Measurements from ENCODE around the gene FAM187B. TPM values are rescaled to one million over a fixed set of nuclear protein-coding genes. Genes with fewer than 3 reads are reported as not detected.

FAM187B gene
- not detected for total RNA-seq

DNA sequence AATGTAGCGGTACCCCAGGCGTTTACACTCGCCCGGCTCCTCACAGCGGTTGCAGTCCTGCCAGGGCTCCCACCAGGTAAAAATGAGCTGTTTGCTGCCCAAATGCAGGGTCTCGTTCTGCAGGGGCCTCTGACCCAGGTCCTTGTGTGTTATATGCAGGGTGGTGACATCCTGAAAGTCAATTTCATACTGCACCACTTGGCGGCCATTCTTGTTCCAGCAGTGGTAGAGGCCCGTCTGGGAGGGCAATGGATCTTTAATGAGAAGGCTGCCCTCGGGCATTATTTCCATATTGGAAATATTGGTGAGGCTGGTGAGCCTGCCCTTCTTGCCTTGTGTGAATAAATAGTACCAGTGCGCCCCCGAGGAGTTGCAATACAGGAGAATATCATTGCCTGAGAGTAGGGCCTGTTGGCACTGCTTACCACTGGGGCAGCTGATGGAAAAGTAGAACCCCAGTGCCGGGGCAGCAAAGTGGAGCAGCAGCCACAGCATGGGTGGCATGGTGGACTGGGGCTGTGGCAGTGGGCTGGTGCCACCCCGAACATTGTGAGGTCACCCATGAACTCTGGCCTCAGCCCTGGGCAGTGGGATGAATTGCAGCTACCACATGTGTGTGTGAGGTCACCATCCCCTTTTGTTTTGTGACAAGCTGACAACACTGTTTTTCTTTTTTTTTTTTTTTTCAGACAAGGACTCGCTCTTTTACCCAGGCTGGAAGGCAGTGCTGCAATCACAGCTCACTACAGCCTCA, at the start of gene FAM187B:
Gene FAM187B (minus strand): TSS at position 563 of the 754 bp plus-strand sequence. CDS start 59 bp downstream, at position 504.
- Histone ChIP-seq H3K4me3 (no peak within 1 kb of the TSS), H3K9me3 (no peaks in the 10 kb centered on the region), H3K36me3 (no peaks in the 10 kb centered on the region), H3K4me1 (peaks cover 13% of the 10 kb centered on the region), H3K27ac (no peak within 1 kb of the TSS), H3K27me3 (no peaks in the 10 kb centered on the region)
- peak; percentile 54 to 72 for DNase-seq (ENCODE audit: extremely low spot score in 2 of 2)
- TF ChIP-seq, protein P1, sequence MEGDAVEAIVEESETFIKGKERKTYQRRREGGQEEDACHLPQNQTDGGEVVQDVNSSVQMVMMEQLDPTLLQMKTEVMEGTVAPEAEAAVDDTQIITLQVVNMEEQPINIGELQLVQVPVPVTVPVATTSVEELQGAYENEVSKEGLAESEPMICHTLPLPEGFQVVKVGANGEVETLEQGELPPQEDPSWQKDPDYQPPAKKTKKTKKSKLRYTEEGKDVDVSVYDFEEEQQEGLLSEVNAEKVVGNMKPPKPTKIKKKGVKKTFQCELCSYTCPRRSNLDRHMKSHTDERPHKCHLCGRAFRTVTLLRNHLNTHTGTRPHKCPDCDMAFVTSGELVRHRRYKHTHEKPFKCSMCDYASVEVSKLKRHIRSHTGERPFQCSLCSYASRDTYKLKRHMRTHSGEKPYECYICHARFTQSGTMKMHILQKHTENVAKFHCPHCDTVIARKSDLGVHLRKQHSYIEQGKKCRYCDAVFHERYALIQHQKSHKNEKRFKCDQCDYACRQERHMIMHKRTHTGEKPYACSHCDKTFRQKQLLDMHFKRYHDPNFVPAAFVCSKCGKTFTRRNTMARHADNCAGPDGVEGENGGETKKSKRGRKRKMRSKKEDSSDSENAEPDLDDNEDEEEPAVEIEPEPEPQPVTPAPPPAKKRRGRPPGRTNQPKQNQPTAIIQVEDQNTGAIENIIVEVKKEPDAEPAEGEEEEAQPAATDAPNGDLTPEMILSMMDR (IDR thresholded peaks at IDR 0.05) = no peak
- TF ChIP-seq POLR2A (IDR thresholded peaks at IDR 0.05) (no peak), POLR2AphosphoS5 (IDR thresholded peaks at IDR 0.05; ENCODE audit: insufficient read depth in 1 of 2, low read depth in 1 of 2) (no peak)
- intact Hi-C loops (cut with DNase I) = no loop called here

DNA sequence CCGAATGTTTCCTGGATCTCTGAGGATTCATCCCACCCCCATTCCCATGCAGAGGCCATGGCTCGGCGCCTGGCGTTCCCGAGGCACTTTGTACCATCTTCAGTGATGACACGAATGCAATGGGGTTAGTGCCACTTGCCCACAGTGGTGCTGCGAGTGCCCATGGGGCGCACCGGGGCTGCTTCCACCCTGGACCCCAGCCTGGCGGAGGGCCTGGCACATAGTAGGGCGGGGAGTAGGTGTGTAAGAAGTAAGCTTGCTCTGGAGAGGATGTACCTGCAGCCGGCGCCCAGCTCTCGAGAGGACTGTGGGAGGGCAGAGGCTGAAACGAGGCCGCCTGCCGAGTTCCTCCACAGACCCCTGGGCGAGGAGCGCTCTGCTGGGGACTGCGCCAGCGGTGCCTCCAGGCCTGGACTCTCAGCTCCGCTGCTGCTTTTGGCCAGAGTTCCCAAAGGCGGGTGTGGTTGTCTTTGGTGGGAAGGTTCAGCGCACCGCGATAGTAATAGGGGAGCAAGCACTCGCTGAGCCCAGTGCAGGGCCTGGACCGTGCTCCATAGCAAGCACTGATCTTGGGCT, 48.3 kb upstream of the FAM187B start:
- Histone ChIP-seq H3K4me1 (peaks cover 21% of the 10 kb centered on the region), H3K9me3 (no peaks in the 10 kb centered on the region), H3K27ac (no peak overlapping the region), H3K27me3 (no peaks in the 10 kb centered on the region), H3K36me3 (peaks cover 4 to 70% of the 10 kb centered on the region in 2 donors), H3K4me3 (no peak overlapping the region)
- no peak for TF ChIP-seq POLR2A (IDR thresholded peaks at IDR 0.05)
- TF ChIP-seq POLR2AphosphoS5 (IDR thresholded peaks at IDR 0.05; ENCODE audit: insufficient read depth in 1 of 2, low read depth in 1 of 2) = no peak
- TF ChIP-seq, protein P1 (IDR thresholded peaks at IDR 0.05) = no peak
- intact Hi-C loops (cut with DNase I) = loop anchor here (10.0 kb wide), 1 partner anchor 212 kb away; no protein-coding TSS in a partner anchor
- no peak for DNase-seq (ENCODE audit: extremely low spot score in 2 of 2)

DNA sequence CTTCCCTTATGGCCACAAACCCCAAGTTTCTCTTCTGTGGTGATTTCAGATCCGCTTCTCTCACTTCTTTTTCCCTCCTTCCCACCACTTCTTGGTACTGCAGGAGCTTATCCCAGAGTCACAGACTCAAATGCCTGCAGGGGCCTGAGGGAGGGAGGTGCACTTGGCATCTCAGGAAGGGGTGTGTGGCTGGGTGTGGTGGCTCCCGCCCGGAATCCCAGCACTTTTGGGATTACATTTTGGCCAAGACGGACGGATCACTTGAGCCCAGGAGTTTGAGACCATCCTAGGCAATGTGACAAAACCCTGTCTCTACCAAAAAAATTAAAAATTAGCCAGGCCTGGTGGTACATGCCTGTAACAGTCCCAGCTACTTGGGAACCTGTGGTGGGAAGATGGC, 45.8 kb upstream of the FAM187B start:
- no peak for DNase-seq (ENCODE audit: extremely low spot score in 2 of 2)
- H3K4me3 ChIP-seq = no peak overlapping the region
- intact Hi-C loops (cut with DNase I) = loop anchor here (10.0 kb wide), 1 partner anchor 210 kb away; no protein-coding TSS in a partner anchor
- no peaks in the 10 kb centered on the region for H3K27me3 ChIP-seq
- H3K4me1 ChIP-seq = peaks cover 27% of the 10 kb centered on the region
- peaks cover 8 to 84% of the 10 kb centered on the region in 2 donors for H3K36me3 ChIP-seq
- no peak overlapping the region for H3K27ac ChIP-seq
- TF ChIP-seq, protein P1 (IDR thresholded peaks at IDR 0.05) = no peak
- TF ChIP-seq POLR2A (IDR thresholded peaks at IDR 0.05) (no peak), POLR2AphosphoS5 (IDR thresholded peaks at IDR 0.05; ENCODE audit: insufficient read depth in 1 of 2, low read depth in 1 of 2) (no peak)
- no peaks in the 10 kb centered on the region for H3K9me3 ChIP-seq

DNA sequence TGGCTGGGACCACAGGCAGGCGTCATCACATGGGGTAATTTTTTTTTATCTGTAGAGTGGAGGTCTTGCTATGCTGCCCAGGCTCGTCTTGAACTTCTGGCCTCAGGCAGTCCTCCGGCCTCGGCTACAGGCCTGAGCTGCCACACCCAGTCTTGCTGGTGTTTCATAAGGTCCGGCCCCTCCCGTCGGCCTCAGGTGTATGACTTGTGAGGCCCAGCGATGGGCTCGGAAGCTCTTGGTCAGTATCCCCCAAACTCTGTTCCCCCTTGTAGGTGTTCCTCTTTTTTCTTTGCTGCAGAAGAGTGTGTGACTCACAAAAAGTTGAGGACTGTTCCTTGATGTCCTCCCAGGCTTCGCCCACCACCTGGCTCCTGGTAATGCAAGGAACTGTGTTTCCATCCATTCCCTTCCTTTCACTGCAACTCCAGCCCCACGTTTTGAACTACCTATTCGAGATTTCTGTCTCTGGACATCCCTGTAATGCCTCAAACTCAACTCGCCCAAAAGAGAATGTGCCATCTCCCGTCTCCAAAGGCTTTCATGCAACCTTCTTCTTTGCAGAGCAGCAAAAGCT, 45.2 kb upstream of the FAM187B start:
- peaks cover 27% of the 10 kb centered on the region for H3K4me1 ChIP-seq
- no peak overlapping the region for H3K27ac ChIP-seq
- H3K9me3 ChIP-seq = no peaks in the 10 kb centered on the region
- no peak for TF ChIP-seq POLR2AphosphoS5 (IDR thresholded peaks at IDR 0.05; ENCODE audit: insufficient read depth in 1 of 2, low read depth in 1 of 2)
- no peak for TF ChIP-seq POLR2A (IDR thresholded peaks at IDR 0.05)
- TF ChIP-seq, protein P1 (IDR thresholded peaks at IDR 0.05) = no peak
- peaks cover 8 to 78% of the 10 kb centered on the region in 2 donors for H3K36me3 ChIP-seq
- DNase-seq (ENCODE audit: extremely low spot score in 2 of 2) = no peak
- H3K4me3 ChIP-seq = no peak overlapping the region
- no peaks in the 10 kb centered on the region for H3K27me3 ChIP-seq
- intact Hi-C loops (cut with DNase I) = loop anchor here (10.0 kb wide), 1 partner anchor 209 kb away; no protein-coding TSS in a partner anchor
